ENCODE results near the gene SLC9A9. TPM values are rescaled to one million over a fixed set of nuclear protein-coding genes. Genes with fewer than 3 reads are reported as not detected.
A peak's percentile ranks its signal among the peaks of the same experiment; 100 is the strongest.

Gene SLC9A9
- total and polyA plus RNA-seq, 2 of the 8 experiments (the other 6 are each of a cell fraction or from before 2014, with no cell fraction given) = 0.48 to 1.1 TPM

DNA sequence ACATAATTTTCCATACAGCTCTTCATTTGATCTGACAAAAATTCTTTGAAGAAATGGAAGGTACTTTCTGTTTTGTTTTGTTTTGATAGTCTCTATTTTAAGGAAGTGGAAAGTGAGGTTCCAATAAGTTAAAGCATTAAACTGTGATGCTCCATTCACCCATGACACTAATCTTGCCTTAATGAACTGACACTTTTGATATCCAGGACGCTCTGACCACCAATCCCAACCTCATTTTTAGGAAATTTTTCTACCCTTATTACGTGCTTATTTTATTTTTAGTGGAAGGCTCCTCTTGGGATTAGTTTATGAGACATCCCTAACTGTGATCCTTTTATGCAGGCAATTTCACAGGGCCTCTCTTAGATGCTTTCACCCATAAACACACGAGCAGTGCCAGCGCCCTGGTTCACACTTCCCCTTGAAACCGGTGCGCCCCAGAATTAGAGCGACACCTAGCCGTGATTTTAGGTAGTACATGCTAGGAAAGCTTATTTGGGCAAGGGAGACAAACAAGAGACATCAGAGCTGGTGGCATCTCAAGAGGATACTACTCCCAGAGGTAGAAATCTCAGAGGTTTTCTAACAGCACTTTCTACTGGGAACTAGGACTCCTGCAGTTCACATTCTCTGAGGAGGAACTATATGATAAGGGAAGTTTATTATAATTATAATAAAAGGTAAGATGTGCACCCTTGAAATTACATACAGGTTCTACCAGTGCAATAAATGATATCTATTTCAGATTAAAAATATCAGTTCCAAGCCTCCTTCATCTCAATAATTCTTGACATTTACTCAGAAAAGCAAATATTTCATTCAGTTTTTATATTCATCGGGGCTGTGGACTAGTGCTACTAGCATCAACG, 173.9 kb downstream of the SLC9A9 start:
- CTCF ChIA-PET (ENCODE audit: partially characterized antibody) = interaction anchor here (0.6 to 5.9 kb wide), 36 partner anchors 9 to 757 kb away, joined by 3 to 48 read pairs (median 3); no protein-coding TSS in a partner anchor
- H3K4me2 ChIP-seq (ENCODE audit: insufficient read depth in 1 of 2, low read depth in 2 of 2, low read length in 2 of 2) = no peak overlapping the region
- peak; percentile 91 for FAIRE-seq

More for the DNA sequence above, 173.9 kb downstream of the SLC9A9 start:
- Histone ChIP-seq H3K36me3 (ENCODE audit: control insufficient read depth in 2 of 4, insufficient read depth in 4 of 4, low read length in 3 of 4) (no peaks in the 10 kb centered on the region), H3K14ac (ENCODE audit: insufficient read length) (no peak overlapping the region), H2BK5ac (ENCODE audit: low read depth, low read length) (no peak overlapping the region), H2BK20ac (ENCODE audit: low read length) (no peak overlapping the region), H4K8ac (ENCODE audit: extremely low read depth, insufficient read depth, low read length) (no peak overlapping the region), H3K4me3 (ENCODE audit: extremely low read depth in 1 of 4, insufficient read depth in 2 of 4, low read depth in 3 of 4, low read length in 4 of 4) (no peak overlapping the region), H4K91ac (replicated peaks; ENCODE audit: insufficient read length, low read length) (no peak overlapping the region), H2BK12ac (ENCODE audit: low read depth, low read length) (no peak overlapping the region), H4K20me1 (replicated peaks in 1 of 2; ENCODE audit: control insufficient read depth in 1 of 2, insufficient read depth in 2 of 2, low read length in 2 of 2) (no peaks in the 10 kb centered on the region), H2AK5ac (ENCODE audit: low read depth, low read length) (no peak overlapping the region), H3K23me2 (ENCODE audit: low read depth, low read length) (no peaks in the 10 kb centered on the region), H3K9me3 (ENCODE audit: insufficient read depth in 2 of 2, low read depth in 1 of 2, low read length in 1 of 2) (no peaks in the 10 kb centered on the region), H3K4me1 (replicated peaks in 1 of 4; ENCODE audit: control insufficient read depth in 3 of 4, insufficient read depth in 4 of 4, low read length in 3 of 4) (no peaks in the 10 kb centered on the region; a peak in 1 of 7 replicates), H2BK15ac (ENCODE audit: low read length) (no peak overlapping the region), H4K5ac (ENCODE audit: insufficient read length, low read depth, low read length) (no peak overlapping the region), H3K4ac (replicated peaks; ENCODE audit: insufficient read length, low read depth, low read length) (no peak overlapping the region), H3K23ac (ENCODE audit: insufficient read length) (no peak overlapping the region), H3K79me2 (ENCODE audit: control insufficient read depth in 1 of 2, insufficient read depth in 2 of 2, low read length in 2 of 2) (no peaks in the 10 kb centered on the region), H3K27me3 (replicated peaks in 1 of 4; ENCODE audit: control insufficient read depth in 3 of 4, extremely low read depth in 1 of 4, insufficient read depth in 3 of 4, low read length in 3 of 4) (no peaks in the 10 kb centered on the region), H2BK120ac (replicated peaks; ENCODE audit: low read depth, low read length) (no peak overlapping the region), H3K56ac (replicated peaks; ENCODE audit: insufficient read length, low read depth, low read length) (no peak overlapping the region), H3K9ac (replicated peaks in 1 of 4; ENCODE audit: extremely low read depth in 1 of 4, low read depth in 3 of 4, low read length in 3 of 4) (no peak overlapping the region), H2AFZ (ENCODE audit: low read length) (no peak overlapping the region), H3K27ac (ENCODE audit: low read depth, low read length) (no peak overlapping the region), H3K18ac (ENCODE audit: extremely low read depth, low read length) (no peak overlapping the region), H3K79me1 (ENCODE audit: low read depth, low read length) (no peaks in the 10 kb centered on the region)
- TF ChIP-seq CHD2 (IDR thresholded peaks at IDR 0.05; ENCODE audit: low read length) = no peak
- TF ChIP-seq, protein P1, sequence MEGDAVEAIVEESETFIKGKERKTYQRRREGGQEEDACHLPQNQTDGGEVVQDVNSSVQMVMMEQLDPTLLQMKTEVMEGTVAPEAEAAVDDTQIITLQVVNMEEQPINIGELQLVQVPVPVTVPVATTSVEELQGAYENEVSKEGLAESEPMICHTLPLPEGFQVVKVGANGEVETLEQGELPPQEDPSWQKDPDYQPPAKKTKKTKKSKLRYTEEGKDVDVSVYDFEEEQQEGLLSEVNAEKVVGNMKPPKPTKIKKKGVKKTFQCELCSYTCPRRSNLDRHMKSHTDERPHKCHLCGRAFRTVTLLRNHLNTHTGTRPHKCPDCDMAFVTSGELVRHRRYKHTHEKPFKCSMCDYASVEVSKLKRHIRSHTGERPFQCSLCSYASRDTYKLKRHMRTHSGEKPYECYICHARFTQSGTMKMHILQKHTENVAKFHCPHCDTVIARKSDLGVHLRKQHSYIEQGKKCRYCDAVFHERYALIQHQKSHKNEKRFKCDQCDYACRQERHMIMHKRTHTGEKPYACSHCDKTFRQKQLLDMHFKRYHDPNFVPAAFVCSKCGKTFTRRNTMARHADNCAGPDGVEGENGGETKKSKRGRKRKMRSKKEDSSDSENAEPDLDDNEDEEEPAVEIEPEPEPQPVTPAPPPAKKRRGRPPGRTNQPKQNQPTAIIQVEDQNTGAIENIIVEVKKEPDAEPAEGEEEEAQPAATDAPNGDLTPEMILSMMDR (IDR thresholded peaks at IDR 0.05; ENCODE audit: control extremely low read depth in 1 of 3, insufficient read depth in 1 of 3, low read depth in 1 of 3, low read length in 3 of 3) = peak; percentile 67 to 89 (median 88)
- TF ChIP-seq RAD21 (IDR thresholded peaks at IDR 0.05 in 1 of 2, conservative IDR thresholded peaks at IDR 0.05 in 1 of 2; ENCODE audit: low read depth in 2 of 2, low read length in 2 of 2) = peak; percentile 85 to 91
- POLR2A ChIA-PET (ENCODE audit: partially characterized antibody) = interaction anchor here (0.5 kb wide), 1 partner anchor 1169 kb away, joined by 3 read pairs; no protein-coding TSS in a partner anchor
- peak; percentile 3 to 88 for DNase-seq (ENCODE audit: low read depth in 1 of 2, low spot score in 2 of 2)
- WGBS, 2 experiments (ENCODE audit: extremely low coverage in 1 of 2, insufficient coverage in 1 of 2, insufficient read length in 1 of 2, insufficient replicate concordance in 2 of 2, low coverage in 1 of 2, low lambda C conversion rate in 2 of 2, missing lambda C conversion rate in 1 of 2) = 31% methylated on average over 10 of the region's 10 CpGs; no CpG with 5 or more reads in 1 of the 2 experiments
